C4-2B (cell line): Measurements from ENCODE around the gene STKLD1.

Source experiments
- CTCF ChIP-seq: fragments of 450-650 bp; conservative IDR thresholded peaks from 2 replicates; pipeline ENCODE4 v1.5.1; 2017; ENCODE audit warnings: mild to moderate bottlenecking
- ZFX ChIP-seq: fragments of 450-650 bp; IDR thresholded peaks from 2 replicates; pipeline ENCODE4 v1.6.1; 2017

GRCh38 chr9:133360400-133361393 lies 15.5 kb upstream of the STKLD1 start:
- no peak for TF ChIP-seq CTCF
- no peak for TF ChIP-seq ZFX
